Stimulated activated CD4-positive, alpha-beta T cell treated with anti-CD3 and anti-CD28 coated beads, Interleukin-12 subunit alpha, Interleukin-12 subunit beta, amount 100 ng/mL, for 48 hours (primary cell): Measurements from ENCODE around the gene ZBTB16.

Source experiments
- DNase-seq, 3 donors: peaks; one replicate each; pipeline ENCODE4 v3.0.0-alpha.2; 2020; ENCODE audit warnings: low read depth in 2 of 3, low spot score in 1 of 3

The ZBTB16 gene

GRCh38 chr11:114151631-114152030 lies 92.1 kb downstream of the ZBTB16 start:
- no peak for DNase-seq

GRCh38 chr11:114152162-114152561 lies 92.7 kb downstream of the ZBTB16 start:
- DNase-seq = no peak

- DNase-seq = no peak
Observed at GRCh38 chr11:114152785-114153184, 93.3 kb downstream of the ZBTB16 start.

- DNase-seq = no peak
Observed at GRCh38 chr11:114153224-114153623, 93.7 kb downstream of the ZBTB16 start.

GRCh38 chr11:114154271-114155047 lies 94.9 kb downstream of the ZBTB16 start:
- no peak for DNase-seq

- no peak for DNase-seq
Observed at GRCh38 chr11:114155116-114155515, 95.6 kb downstream of the ZBTB16 start.

GRCh38 chr11:114156131-114156581 lies 96.6 kb downstream of the ZBTB16 start:
- no peak for DNase-seq

GRCh38 chr11:114156782-114157181 lies 97.3 kb downstream of the ZBTB16 start:
- no peak for DNase-seq

GRCh38 chr11:114157476-114158050 lies 98.1 kb downstream of the ZBTB16 start:
- no peak for DNase-seq

- no peak for DNase-seq
Observed at GRCh38 chr11:114158421-114158820, 98.9 kb downstream of the ZBTB16 start.

GRCh38 chr11:114158886-114159285 lies 99.4 kb downstream of the ZBTB16 start:
- no peak for DNase-seq

- no peak for DNase-seq
Observed at GRCh38 chr11:114159320-114159719, 99.8 kb downstream of the ZBTB16 start.

- DNase-seq = peak; percentile 78 to 86 (median 84)
Observed at GRCh38 chr11:114159802-114160632, 100.5 kb downstream of the ZBTB16 start.

GRCh38 chr11:114160894-114161293 lies 101.4 kb downstream of the ZBTB16 start:
- no peak for DNase-seq

GRCh38 chr11:114161486-114162250 lies 102.2 kb downstream of the ZBTB16 start:
- no peak for DNase-seq

- DNase-seq = no peak
Observed at GRCh38 chr11:114162719-114163123, 103.2 kb downstream of the ZBTB16 start.

- DNase-seq = no peak
Observed at GRCh38 chr11:114163229-114163631, 103.7 kb downstream of the ZBTB16 start.

- DNase-seq = no peak
Observed at GRCh38 chr11:114163830-114164401, 104.4 kb downstream of the ZBTB16 start.

GRCh38 chr11:114164546-114164945 lies 105.0 kb downstream of the ZBTB16 start:
- DNase-seq = no peak

- no peak for DNase-seq
Observed at GRCh38 chr11:114165326-114166230, 106.1 kb downstream of the ZBTB16 start.
